GM15510 (cell line): ENCODE results near the gene MT2A.

Experiments used
- POLR2A ChIP-seq: IDR thresholded peaks from 3 replicates; pipeline ENCODE4 v1.6.1; 2011; ENCODE audit warnings: borderline replicate concordance; ENCODE audit not compliant: insufficient read length; ENCODE audit errors: extremely low read depth

Gene MT2A

DNA sequence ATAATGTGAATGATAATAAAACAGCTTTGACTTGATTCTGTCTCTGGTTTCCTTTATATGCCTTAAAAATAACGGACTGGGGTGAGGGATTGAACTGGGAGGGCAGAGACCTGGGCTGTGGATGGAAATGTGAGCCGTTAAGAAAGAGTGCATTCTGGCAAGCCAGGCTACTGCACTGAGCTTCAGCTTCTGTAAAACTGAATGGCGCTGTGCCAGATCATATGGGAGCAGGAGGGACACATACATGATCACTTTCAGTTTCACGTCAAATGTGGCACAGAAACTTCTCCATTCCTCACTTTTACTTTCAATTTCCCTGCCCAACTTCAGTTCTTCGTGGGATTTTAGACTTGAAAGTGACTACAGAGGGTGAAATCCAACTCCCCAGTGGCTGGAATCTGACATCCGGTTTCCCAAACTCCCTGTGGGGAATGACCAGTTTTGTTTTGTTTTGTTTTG, 1.1 kb downstream of the MT2A start:
- no peak for TF ChIP-seq POLR2A

DNA sequence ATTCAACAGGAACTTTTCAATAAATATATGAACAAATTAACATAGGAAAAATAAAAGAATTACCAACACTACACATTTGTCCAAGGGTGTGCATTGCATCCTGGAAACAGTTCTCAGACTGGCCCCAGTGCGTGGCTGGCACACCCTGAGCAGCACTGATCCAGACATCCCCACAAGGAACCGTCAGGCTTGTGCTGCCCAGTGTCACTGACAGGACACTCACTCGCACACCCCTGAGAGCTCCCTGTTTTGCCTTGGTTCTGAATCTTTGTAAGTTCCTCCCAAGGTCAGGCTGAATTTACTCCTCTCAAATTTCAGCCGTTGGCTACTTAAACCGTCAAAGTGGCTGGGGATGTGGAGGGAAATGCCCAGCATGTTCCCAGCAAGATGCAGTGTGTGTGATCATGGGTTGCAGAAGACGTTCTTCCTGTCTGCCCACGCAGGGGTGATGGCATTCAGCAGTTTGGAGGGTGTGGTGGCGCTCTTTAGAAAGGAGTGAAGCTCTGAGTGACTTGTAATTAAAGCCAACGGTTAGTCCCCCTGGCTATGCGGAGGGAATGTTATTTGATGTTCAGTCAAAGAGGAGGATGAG, 1.7 kb downstream of the MT2A start:
- no peak for TF ChIP-seq POLR2A

DNA sequence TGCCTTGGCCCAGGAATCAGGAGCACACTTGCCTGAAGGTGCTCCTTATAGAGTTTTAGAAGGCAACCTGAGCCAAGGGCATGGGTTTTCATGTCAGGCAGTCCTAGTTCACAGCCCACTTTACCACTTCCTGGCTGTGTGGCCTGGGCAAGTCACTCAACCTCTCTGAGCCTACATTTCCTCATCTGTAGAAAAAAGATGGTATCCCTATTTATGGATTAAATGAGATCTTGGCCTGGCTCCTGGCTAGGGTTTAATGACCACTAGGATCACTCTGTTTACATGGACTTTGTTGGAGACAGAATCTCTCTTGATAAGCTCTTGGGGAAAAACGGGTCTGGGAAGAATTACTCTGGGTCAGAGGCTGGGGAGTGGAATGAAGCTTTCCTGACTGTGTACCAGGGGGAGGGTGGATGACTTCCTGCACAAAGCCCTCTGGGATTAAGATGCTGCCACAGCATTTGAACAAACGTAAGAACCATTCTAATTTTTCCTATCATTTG, 2.3 kb downstream of the MT2A start:
- TF ChIP-seq POLR2A: no peak

DNA sequence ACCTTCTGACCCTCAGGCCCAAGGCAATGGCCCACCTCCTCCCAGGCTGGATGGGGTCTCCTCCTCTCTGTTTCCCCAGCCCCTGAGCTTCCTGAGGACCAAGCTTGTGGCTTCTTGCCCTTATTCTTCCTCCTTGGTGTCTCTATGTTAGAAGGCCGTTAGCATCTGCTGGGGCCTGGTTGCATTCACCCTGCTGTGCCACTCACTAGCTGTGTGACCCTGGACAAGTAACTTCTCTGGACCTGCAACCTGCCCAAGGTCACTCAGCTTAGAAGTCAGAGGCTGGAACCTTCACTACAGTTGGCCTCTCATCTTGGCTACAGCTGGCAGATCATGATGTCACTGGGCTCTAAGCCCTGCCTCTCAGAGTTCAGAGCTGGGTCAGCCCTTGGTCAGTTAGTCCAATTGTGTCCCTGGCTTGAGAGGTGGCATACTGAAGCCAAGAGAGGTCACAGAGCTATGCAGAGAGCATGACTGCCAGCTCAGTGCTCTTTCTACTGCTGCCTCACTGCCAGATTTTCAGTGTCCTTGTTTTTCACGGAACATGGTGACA, 3.0 kb downstream of the MT2A start:
- TF ChIP-seq POLR2A: no peak

DNA sequence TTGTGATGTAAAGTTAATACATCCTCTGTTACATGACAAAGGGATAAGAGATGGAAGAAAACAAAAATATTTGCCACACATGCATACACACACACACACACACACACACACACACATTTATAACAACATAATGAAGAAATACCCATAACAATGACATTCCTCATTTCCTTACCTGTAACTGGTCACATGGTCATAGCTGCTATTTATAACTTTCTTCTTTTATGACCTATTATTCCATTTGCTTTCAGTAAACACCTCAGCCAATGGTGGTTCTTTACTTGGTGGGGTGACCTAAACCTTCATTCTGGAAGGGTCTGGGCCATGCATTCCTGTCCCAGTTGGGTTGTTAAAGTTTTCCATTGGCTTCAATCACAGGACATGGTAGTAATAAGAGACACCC, 5.3 kb downstream of the MT2A start:
- TF ChIP-seq POLR2A: no peak

DNA sequence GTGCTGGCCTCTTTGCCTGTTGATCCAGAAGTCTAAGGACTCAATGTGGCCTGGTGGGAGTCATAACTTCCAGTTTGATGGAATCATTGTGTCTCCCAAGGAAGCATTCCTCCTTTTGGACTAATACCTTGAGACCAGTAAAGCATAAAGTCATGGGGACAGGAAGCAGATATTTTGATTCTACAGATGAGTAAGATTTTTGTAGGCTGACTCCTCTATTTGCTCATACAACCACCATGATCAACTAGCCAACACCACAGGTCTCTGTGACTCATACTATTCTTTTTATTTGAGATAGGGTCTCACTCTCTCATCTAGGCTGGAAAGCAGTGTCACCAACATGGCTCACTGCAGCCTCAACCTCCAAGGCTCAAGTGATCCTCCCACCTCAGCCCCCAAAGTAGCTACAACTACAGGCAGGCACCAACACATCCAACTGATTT, 6.2 kb downstream of the MT2A start:
- no peak for TF ChIP-seq POLR2A

DNA sequence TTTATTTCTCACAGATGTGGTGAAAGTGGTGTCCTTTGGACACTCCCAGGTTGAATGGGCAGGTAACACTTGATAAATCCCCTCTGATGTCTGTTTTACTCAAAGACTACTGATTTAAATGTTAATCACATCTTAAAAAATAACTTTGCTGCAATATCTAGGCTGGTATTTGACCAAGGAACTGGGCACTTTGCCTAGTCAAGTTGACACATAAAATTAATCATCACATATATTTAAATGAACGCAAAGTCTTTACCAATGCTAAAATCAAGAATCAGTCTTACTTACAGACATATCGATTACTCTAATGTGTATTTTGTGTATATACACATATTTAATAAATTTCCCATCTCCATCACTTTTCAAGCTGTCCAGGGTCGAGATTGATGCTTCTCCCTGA, 7.0 kb downstream of the MT2A start:
- no peak for TF ChIP-seq POLR2A

DNA sequence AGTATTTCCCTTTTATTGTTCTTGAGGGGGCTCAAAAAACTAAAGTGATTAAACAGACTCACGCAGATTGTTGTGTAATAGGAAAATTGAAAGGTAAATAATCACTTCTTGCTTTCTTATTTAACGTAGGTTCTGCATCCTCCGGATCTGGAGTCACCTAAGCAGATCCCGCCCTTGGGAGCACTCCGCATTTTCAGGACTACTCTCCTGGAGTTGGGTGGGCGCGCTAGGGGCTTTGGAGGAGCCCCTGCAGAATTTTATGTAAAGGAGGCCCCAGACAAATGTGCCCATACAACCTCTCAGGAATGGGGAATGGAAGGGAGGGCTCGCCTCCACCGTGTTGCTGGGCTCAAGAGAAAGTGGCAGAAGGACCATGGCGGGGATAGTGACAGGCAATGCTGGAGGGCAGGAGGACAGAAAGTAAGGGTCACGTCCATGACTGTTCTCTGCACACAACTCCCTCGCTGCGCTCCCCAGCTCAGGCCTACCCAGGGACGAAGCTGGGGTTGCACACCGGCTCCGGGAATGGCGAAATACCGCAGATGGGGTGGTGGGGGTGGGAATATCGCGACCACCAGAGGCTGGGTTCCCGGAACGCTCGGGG, 8.3 kb downstream of the MT2A start:
- no peak for TF ChIP-seq POLR2A

DNA sequence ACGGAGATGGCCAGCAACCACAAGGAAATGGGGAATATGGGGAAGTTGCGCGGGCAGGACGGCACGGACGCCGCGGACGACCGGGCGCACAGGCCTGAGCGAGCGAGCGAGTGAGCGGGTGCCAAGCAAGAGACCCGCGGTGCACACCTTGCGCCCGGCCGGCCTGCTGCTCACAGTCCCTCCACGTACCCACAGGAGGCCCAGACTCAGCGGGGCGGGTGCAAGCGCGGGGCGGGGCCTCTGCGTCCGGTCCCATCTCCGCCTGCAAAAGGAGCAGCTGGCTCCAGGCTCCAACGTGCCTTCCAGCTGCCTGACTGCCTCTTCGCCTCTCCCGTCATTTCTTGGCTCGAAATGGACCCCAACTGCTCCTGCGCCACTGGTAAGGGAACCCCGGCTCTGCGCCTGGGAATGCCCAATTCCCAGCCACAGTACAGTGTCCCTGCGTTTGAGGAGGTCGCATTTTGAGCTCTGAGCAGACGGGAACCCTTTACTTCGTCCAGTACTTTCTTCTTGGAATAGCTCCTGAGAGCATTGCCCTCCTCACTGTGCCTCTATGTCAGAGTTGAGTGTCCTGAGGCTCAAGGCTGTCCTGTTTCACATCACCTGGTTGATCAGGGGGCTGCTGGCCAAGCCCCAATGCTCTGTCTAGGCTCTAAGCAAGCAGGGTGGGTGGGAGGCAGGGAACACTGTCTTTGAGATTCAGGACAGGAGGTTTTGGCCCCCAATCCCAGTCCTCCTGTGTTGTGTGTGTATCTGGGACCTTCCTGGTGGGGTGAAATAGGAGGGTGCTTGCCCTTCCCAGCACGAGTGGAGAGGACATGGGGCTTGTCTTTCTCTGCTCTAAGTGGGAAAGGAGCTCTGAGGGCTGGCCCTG, 9.1 kb downstream of the MT2A start:
- no peak for TF ChIP-seq POLR2A

DNA sequence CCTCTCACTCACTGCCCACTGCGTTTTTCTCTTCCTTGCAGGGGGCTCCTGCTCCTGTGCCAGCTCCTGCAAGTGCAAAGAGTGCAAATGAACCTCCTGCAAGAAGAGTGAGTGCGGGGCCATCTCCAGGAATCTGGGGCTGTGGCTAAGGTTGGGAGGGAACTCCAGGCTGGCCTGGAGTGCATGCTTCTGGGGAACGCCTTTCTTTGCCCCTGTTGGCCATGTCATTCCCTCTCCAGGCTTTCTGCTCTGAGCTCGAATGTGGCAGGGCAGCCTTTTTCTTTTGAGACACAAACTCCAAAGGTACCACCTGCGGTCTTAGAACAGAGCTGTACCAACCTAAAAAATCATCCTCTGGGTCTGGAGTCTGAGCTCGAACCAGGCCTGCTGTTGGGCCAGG, 9.8 kb downstream of the MT2A start:
- TF ChIP-seq POLR2A: no peak

DNA sequence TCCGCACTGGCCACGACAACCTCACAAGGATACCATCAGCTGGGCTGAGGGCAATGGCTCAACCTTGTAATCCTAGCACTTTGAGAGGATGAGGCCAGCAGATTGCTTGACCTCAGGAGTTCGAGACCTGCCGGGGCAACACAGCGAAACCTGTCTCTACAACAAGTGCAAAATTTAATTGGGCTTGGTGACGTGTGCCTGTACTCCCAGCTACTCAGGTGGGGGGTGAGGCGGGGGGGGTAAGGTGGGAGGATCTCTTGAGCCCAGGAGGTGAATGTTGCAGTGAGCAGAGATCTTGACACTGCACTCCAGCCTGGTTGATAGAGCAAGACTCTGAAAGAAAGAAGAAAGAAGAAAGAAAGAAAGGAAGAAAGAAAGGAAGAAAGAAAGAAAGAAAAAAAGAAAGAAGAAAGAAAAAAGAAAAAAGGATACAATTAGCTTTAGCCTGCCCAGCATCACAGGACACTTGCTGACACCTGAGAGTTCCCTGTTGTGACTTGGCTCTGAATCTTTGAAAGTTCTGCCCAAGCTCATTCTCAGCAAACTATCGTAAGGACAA, 12.0 kb downstream of the MT2A start:
- TF ChIP-seq POLR2A: no peak

DNA sequence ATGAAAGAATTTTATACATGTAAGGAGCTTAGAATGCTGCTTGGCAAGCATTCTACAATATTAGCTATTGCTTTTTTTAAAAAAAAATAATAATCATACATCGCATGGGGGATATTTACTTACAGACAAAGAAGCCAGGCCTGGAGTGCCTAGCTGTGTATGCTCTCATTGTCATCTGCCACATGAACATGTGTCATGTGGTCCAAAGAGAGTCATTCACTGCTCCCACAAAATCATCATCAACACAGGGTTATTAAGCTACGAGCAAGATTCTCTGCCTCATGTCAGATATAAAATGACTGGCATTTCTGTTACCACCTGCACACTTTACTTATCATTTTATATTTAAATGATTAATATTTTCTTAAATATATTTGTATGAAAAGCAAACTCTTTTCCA, 15.3 kb downstream of the MT2A start:
- no peak for TF ChIP-seq POLR2A

DNA sequence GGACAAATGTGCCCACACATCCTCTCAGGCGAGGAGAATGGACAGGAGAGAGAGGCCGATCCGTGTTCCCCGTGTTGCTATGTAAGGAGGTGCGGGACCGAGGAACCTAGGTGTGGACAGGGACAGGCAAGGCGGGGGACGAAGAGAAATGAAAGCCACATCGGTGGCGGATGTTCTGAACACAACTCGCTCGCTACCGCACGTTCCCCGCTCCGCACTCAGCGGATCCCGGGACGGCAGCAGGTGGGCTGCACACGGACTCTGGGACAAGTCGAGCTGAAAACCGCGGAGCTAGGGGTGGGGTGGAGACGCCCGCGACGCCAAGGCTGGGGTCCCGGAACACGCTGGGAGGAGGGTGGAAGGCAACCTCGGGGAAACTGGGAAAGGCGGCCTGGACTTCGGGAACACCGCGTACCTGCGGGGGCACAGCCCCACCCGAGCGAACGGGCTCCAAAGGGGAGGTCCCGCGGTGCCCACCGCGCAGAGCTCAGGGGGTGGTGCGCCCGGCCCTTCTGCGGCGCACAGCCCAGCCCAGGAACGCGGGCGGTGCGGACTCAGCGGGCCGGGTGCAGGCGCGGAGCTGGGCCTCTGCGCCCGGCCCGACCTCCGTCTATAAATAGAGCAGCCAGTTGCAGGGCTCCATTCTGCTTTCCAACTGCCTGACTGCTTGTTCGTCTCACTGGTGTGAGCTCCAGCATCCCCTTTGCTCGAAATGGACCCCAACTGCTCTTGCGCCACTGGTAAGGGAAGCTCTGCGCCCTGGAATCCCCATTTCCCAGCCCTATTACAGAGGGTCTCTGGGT, 17.0 kb downstream of the MT2A start, which contains the start of gene MT1E:
Gene MT1E, plus strand, starts transcription at position 642 of the 803 bp plus-strand sequence. Its CDS starts 71 bp downstream, at position 713.
- TF ChIP-seq POLR2A: peak; percentile 46
